NCI-H1930 (cell line): ENCODE data around the gene UGT1A5.

Experiments
- DNase-seq, 2 experiments: peaks; one replicate each; lab custom pipeline; 2025; lab: John Stamatoyannopoulos, UW

The UGT1A5 gene

DNA sequence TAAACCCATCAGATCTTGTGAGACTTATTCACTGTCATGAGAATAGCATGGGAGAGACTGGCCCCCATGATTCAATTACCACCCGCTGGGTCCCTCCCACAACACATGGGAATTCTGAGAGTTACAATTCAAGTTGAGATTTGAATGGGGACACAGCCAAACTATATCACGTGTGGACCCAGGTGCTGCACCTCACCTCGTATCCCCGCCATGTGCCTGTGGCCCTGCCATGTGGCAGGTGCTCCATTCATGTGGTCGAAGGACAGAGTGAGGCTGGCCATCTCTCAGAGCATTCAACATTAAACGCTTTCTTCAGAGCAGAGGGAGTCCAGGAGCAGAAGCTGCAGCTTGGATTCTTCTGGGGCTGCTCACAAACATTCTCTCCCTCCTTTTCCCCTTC, 97.7 kb downstream of the UGT1A5 start:
- no peak for DNase-seq

DNA sequence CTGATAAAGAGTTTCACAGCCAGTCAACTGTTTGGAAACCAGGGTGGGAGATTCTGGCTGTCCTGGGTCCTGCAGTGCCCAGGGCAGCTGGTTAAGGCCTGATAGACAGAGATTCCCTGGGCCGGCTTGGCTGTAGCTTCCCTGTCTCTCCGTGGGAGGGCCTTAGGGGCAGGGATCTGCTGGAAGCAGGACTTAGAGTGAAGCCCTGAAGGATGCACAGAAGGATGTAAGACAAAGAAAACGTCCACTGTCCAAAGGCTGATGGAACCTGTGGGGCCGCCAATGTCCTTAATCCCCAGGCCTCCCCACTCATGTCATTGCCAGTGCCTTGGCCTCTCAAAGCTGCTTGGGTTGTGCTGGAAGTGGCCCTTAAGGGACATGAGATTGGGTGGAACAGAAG, 98.4 kb downstream of the UGT1A5 start:
- DNase-seq = no peak

DNA sequence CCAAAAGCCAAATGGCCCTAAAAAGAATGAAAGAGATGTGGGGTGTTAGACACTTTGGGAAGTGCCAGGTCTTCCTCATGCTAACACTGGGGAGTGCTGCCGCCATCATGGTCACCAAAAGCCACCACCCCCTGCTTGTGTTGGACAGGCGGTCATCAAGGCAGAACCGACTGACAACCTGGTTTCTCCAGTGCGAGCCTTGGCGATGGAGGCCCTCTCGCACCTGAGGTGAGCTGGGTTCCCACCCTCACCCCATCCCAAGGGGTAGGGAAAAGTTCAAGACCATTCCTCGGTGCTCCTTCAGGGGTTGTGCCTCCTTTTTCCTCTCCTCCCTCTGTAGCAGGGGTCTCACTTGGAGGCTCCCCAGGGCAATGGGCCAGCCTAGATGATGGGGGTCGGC, 99.0 kb downstream of the UGT1A5 start:
- no peak for DNase-seq

DNA sequence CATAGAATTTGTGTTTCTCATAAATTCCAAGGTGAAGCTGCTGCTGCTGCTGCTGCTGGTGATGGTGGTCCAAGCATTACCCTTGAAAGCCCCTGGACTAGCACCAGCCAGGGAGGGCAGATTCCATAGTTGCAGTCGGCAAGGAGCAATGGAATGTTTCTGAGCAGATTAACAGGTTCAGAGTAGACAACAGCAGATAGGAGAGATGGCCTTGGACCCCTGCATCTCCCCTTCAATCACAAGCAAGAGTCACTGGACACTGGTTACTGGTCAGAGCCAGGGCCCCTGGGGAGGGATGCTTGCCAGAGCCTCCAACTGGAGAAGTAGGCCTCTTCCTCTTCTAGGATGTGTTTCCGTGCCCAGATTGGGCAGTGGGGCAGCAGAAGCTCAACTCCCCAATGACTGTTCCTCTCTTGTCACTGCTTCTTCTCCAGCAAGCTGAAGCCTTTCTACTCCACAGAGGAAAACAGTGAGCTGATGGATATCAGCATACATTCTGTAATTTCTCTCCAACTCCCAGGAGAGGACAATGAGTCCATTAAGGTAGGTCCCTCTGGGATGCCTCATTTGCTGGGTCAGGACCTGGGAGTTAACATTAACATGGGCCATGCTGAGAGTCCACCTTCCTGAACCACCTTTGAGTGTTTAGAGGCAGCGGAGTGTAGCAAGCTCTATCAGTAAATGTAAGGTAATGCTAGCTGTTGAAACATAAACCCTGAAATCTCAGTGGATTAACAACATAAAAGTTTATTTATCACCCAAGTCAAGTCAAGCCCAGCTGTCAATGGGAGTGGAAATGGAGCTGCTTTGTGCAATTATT, 100.7 kb downstream of the UGT1A5 start:
- no peak for DNase-seq

DNA sequence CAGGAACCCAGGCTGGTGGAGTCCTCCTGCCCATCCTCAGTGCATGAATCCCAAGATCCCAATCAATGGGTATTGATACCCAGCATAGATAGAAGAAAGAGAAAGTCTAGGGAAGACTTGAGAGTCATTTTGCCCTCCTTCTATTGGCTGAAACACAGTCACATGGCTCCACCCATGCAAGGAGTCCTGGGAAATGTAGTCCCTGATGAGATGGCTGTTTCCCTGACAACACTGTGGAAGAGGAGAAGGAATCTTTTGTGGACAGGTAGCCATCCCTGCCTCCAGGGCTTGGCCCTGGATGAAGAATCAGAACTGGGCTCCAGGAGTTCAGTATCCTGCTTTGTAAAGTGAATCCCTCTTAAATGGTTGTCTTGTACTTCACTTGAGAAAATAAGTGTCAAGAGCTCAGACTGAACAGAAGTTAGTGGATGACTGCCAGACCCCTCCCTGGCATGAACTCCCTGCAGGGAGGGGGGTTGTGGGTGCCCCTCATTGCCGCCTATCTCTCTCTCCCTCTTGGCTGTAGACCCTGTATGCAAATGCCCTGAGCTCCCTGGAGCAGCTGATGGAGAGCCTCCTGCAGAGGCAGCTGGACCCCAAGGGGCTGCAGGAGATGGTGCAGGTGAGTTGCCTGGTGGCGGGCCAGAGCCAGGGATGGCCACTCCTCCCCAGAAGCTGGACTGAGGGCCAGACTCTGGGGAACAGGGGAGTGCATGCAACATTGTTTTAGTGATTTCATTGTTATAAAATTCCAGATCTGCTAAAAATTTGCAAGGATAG, 101.5 kb downstream of the UGT1A5 start:
- DNase-seq = no peak

DNA sequence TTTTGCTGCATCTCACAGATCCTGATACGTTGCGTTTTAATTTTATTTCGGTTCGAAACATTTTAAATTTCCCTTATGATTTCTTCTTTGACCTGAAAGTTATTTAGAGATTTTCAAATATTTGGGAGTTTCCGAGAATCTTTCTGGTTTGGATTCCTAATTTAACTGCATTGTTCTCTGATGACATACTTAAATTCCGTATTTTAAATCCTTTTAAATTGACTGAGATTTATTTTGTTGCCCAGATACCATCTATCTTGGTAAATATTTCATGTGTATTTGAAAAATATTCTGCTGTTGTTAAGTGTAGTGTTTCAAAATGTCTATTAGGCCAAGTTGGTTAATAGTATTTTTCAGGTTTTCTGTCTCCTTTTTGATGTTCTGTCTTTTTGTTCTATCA, 103.2 kb downstream of the UGT1A5 start:
- no peak for DNase-seq

DNA sequence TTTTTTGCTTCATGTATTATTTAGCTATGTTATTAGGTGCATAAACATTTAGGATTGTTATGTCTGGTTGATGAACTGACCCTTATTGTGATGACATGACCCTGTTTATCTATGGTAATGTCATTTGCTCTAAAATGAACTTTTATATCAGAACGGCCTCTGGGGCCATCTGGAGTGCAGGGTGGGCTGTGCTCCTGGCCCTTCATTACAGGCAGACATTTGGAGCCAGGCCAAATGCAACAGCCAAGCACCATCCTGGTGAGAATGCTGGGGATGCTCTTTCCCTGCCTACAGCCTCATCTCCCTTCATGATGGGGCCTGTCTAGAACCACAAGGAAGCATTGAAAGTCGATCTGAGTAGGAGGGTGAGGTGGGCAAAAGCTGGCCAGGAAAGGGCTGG, 103.6 kb downstream of the UGT1A5 start:
- no peak for DNase-seq

DNA sequence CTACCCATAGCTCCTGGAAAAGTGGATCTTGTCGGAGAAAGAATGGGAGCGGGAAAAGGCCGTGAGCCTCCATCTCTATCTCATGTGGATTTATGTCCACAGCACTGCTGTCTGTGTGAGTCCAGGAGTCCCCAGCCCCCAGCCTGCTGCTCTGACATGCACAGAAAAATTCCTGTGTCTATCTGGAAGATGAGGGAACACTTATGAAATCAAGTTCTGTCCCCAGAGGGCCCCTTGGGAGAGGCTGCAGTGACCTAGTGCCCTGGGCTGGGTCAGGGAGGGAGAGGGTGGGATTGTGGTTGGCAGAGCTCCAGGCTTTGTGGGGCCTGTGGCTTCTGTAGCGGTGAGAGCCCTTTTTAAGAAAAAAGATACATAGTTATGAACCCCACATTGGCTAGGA, 104.1 kb downstream of the UGT1A5 start:
- no peak for DNase-seq

DNA sequence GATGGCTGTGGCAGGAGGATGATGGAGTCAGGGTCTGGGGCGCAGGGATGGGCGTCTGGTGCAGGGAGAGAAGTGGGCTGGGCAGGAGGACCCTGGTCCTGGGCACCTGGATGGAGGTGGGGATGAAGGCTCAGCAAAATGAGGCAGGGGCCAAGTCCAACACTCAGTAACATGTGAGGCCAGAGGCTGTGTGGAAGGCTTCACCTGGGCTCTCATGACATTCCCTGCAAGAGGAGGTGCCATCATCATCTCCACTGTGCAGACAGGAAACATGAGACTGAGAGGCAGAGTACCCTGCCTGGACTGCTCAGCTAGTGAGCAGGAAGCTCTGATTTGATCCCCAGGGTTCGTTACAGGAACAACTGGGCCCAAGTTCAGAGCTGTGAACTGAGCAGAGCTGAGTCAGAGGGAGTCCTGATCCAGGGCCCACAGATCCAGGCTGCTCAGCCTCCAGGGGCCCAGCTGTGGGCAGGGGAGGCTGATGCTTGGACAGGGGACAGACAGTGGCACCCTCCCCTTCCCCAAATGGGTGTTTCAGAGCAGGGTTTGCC, 104.7 kb downstream of the UGT1A5 start:
- DNase-seq = no peak

DNA sequence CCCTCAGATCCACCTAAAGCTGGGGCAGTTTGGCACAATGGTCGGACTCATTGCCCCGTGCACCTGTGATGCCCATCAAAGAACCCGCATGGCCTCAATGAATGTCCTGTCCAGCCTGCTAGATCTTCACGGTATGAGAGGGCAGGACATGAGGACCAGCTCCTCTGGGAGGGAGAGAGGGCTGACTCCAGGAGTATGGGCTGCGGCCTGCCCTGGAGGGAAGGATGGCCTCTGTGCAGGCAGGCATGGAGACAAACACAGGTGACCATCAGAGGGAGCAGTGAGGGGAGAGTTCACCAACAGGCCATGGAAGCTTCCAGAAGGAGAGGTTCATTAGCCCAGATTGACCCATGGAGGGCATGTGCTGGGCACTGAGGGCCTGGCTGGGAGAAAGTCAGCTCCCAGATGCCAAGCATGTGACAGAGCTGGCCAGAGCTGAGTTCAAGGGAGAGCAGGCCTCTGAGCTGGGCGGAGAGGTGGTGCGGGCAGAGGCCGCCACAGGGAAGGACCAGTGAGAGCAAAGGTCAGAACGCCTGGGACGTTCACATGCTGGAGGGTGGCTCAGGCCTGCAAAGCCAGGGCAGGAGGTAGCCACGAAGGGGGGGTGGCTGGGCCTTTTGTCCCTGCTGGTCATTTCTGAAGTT, 105.4 kb downstream of the UGT1A5 start:
- no peak for DNase-seq

DNA sequence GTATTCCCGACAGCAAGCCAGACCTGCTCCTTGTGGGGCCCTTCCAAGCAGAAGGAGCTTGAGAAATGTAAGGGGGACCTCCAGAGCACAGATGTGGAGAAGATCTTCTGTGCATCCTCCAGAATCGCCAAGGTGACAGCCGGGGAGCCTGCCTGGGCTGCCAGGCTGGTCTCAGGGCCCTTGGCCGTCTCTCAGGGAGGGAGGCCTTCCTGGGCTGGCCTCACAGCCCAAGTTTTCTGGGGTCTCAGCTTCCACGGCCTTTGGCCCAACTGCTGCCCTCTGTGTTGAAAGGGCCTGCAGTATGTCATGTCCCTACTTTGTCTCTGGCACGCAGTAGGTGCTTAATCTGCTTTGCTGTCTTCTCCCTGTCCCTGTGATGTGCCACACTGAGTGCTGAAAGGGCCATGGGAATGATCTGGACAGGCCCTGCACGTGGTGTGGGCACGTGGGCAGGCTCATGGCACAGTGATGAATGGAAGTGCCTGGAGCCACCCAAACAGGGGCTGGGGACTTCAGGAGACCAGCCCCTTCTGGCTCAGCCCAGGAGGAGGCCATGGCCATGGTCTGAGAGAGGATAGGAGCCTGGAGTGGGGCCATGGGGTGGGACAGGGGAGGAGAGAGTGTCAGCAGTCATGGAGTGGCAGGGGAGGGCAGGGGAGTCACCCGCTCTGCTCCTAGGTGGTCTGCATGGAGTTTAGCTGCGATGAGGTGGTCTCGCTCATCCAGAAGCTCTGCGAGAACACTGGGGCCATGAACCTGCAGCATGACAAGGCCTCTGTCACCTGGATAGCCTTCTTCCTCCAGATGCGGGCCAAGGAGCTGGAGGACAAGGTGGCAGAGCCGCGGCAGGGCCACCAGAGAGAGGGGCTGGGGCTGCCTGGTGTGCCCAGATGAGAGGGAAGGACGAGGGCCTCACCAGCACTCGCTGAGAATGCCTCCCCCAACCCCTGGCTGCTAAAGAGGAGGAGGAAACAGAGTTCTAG, 106.2 kb downstream of the UGT1A5 start:
- no peak for DNase-seq

DNA sequence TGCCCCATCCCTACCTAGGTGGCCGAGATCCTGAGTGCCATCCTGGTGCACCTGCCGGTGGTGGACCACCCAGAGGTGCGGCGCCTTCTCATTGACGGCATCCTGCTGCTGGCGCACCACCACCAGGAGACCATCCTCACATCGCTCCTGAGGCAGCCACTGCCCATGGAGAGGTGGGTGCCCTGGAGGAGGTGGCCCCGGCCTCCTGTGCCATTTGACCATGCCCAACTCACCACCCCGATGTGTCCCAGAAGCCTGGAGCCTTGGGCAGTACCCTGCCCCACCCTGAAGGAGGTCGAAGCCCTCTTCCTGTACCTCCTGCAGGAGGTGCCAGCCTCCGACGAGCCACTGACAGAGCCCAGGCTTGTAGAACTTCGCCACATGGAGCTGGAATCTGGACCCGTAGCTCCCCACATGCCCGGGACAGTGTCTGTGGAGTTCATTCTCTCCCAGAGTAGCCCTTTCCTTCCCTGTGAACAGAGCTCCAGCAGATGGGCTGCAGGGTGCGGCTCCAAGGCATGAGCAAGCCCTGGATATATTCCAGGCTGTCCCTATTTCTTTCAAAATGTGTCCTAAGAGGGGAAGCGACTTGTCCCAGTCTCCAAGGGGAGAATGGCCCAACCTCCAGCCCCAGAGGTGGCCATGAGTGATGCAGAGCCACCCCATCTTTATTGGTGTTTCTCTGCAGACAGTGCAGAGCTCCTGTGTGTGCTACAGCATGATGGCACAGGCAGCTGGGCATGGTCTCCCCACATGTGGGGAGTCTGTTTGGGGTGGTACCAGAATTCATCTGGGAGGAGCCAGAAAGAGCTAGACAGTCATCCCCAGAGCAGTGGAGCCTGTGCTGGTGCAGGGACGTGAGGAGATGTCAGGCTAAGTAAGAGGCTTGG, 107.4 kb downstream of the UGT1A5 start:
- DNase-seq = no peak

DNA sequence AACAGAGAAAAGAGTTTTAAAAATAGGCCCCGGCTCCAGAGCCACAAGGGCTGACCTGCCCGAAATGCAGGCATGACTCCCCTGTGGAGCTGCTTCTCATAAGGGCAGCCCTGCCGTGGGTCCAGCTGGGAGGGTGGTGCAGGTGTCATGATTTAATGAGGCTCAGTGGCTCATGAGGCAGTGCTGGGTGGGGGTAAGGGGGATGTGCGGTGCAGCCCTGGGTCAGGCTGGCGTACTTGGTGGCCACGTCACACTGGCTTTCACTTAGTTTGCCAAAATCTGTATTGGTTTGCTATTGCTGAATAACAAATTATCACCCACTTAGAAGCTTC, 108.0 kb downstream of the UGT1A5 start:
- DNase-seq = no peak

DNA sequence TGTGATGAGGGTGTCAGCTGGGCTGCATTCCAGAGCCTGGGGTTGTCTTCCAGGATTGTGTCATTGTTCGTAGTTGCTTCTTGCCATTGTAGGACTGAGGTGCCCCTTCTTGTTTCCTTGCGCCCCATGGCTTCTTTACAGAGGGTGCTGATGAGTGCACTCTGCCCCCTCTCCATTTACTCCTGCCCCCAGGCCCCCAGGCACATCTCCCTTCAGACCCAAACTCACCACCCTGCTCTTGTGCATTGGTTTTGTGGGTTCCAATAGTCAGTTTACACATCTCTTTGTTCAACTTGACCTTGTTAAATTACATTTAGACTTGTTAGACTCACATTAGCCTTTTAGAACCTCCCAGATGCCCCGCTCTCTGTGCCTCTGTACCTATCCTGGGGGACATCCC, 108.5 kb downstream of the UGT1A5 start:
- DNase-seq = no peak

DNA sequence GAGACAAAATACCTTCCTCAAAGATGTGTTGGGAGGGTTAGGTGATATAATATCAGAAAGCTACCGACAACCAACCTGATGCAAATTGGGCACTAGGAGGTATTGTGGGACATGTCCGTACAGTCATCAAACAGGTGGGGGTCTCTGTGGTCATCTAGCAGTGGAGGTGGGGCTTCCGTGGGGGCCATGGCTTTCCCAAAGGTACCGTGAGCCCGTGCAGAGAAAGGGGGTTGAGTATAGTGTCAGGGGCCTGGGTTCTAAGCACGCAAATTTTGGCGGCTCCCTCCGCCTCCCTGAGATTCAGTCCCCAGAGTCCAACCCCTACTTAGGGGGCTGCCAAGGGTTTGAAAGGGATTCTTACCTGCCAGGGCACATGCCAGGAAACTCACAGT, 109.0 kb downstream of the UGT1A5 start:
- DNase-seq = no peak

DNA sequence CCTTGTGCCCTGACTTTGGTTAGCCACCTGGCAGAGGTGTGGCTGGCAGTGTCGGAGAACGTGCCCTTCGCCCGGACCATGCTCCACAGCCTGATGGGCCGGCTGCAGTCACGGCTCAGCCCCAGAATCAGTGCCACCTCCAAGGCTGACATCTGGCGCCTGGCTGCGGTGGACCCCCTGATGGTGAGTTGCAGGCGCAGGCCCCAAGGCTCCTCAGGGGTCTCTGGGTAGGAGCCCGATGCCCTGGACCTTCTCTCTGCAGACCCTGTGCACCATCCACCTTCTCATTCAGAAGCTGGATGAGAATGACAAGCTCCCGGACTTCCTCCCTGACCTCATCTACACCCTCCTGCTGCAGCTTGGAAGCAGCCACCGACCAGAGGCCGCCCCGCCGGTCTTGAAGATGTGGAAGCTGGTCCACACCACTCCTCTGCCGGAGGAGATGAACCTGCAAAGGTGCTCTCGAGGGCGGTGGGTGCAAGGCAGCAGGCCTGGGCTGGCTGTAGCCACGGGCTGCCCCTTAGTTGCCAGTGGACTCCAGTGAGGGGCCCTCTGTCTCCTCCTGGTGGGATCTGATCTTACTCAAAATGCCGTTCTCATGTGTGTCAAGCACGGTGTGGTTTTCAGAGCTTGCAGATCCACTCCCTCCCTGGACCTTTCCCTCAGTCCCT, 109.5 kb downstream of the UGT1A5 start:
- no peak for DNase-seq
